ENCODE results near the gene FUBP3.

DNA sequence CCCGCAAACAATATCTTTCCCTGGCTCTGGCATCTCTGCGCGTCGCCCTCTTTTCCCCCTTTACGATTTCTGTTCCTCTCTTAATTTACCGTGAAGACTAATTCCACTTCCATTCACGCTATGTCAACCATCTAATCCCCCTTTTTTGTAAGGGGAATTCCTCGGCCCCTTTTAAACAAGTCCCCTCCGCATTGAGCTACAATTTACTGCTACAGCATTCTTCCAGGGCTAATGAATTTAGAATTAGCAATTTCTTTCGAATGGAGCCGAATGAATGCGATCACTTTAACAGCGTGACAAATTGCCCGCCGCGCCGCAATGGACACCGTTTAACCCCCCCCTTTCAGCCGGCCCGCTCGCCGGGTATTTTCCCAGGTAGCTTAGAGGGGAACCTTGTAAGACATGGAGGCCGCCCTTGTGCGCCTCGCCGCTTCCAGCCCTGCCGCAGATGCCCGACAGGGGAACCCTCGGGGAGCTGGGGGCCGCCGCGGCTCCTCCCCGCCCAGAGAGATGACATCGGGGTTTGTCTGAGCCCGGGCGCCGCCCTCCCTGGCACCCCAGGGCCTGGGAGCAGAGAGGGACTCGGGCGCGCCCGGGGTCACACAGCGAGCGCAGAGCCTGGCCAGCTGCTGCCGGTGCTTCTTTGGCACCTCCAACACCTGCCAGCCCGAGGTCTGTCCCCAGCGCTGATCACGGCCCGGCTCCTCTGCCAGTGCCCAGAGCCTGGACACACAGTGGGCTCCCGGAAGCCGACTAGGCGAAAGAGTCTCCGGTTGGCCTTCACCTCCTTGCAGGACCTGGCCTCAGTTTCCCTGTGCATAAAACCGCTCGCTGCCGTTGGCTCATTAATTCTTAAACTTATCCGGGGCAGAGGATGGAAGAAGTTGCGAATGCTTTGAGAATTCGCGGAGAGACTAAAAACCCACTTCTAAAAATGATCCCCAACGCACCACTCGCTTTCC lies 86.3 kb downstream of the FUBP3 start:
- TF ChIP-seq, protein P1, sequence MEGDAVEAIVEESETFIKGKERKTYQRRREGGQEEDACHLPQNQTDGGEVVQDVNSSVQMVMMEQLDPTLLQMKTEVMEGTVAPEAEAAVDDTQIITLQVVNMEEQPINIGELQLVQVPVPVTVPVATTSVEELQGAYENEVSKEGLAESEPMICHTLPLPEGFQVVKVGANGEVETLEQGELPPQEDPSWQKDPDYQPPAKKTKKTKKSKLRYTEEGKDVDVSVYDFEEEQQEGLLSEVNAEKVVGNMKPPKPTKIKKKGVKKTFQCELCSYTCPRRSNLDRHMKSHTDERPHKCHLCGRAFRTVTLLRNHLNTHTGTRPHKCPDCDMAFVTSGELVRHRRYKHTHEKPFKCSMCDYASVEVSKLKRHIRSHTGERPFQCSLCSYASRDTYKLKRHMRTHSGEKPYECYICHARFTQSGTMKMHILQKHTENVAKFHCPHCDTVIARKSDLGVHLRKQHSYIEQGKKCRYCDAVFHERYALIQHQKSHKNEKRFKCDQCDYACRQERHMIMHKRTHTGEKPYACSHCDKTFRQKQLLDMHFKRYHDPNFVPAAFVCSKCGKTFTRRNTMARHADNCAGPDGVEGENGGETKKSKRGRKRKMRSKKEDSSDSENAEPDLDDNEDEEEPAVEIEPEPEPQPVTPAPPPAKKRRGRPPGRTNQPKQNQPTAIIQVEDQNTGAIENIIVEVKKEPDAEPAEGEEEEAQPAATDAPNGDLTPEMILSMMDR (IDR thresholded peaks at IDR 0.05): no peak
- TF ChIP-seq POLR2A (IDR thresholded peaks at IDR 0.05) (no peak), EP300 (IDR thresholded peaks at IDR 0.05) (no peak), POLR2AphosphoS5 (IDR thresholded peaks at IDR 0.05) (no peak)

Measured in upper lobe of left lung (tissue), 4 donors.